Measurements from ENCODE around the gene DDC. TPM values are rescaled to one million over a fixed set of nuclear protein-coding genes. Genes with fewer than 3 reads are reported as not detected.

The DDC gene
- total RNA-seq, 1 experiment from 2014 or later: 9.1 TPM

- no peak for DNase-seq (ENCODE audit: low spot score)
These were observed 73.3 kb downstream of the DDC start for GRCh38 chr7:50491943-50492342.

GRCh38 chr7:50491209-50491608 is 74.0 kb downstream of the DDC start:
- no peak for DNase-seq (ENCODE audit: low spot score)

GRCh38 chr7:50488379-50488778 is 76.8 kb downstream of the DDC start:
- no peak for DNase-seq (ENCODE audit: low spot score)

DNA sequence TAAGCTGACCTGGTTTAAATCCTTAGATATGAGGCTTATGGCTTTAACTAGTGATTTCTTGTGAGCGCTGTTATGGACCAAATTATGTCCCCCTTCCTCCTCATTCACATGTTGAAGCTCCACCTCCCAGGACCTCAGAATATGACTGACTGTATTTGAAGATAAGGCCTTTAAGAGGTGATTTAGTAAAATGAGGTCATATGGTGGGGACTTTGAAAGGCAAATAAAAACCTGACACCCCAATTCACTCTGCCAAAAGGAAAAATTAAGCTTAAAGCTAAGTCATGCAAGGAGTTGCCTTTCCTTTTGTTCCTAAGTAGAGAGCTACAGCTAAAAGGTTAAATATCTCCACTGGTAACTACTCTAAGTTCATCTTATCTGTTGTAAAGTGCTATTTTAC is 78.7 kb downstream of the DDC start:
- DNase-seq (ENCODE audit: low spot score): no peak

GRCh38 chr7:50481867-50482266 is 83.3 kb downstream of the DDC start:
- peak; percentile 6 for DNase-seq (ENCODE audit: low spot score)

- DNase-seq (ENCODE audit: low spot score): no peak
These were observed 84.4 kb downstream of the DDC start for GRCh38 chr7:50480797-50481196.

- DNase-seq (ENCODE audit: low spot score): no peak
These were observed 85.3 kb downstream of the DDC start for GRCh38 chr7:50479743-50480517.

GRCh38 chr7:50477640-50478039 is 87.6 kb downstream of the DDC start:
- DNase-seq (ENCODE audit: low spot score): no peak

- no peak for DNase-seq (ENCODE audit: low spot score)
These were observed 88.1 kb downstream of the DDC start for GRCh38 chr7:50476953-50477625.

- no peak for DNase-seq (ENCODE audit: low spot score)
These were observed 89.9 kb downstream of the DDC start for GRCh38 chr7:50475340-50475739.

DNA sequence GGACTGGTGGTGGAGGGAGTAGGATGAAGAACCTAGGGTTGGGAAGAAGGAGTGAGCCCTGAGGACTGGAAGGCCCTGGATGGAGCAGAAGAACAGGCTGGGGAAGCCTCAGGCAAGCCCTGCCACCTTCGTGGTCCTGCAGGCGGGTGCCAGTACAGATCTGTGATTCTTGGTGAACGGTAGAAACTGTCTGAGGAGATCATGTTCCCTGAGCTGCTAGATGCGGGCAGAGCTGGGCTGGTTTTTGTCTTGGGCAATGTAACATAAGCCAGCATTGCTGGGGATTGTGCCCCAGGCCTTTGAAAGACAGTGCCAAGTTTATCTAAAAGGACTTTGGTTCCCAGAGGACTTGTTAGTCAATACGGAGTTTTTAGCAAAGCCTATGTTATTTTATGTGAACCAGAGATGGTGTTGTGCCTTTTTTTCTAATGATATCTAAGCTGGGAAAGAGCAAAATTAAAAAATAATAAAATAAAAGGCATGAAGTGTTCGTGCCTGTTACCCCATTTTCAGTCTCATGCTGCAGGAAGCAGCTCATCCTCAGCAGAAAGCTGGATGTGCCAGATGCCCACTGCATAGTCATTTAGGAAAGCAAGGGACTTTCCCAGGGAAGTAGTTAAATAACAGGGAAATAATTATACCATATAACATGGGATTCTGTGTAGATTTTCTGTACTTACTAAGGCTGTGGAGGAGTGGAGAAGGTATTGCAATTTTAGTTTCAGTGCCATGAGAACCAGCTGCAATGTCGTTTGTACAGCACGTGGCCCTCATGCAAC is 90.6 kb downstream of the DDC start:
- no peak for DNase-seq (ENCODE audit: low spot score)

DNA sequence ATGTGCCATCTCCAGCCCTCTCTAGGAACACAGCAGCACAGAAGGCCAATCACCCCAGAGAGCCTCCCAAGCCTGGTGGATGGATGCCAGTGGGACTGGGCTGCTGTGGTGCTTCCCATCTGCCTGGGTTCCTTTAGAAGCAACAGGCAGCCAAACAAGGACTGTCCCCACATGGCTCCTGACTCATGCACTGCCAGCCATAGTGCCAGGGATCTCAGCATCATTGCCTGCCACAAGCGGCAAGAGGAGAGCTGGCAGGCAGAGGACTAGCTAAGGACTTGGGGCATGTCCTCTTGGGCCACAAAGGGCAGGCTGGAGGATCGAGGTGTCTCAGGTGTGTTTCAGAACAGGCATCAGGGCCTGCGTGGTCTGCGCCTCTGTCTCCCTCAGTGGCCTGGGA is 91.7 kb downstream of the DDC start:
- DNase-seq (ENCODE audit: low spot score): no peak

- no peak for DNase-seq (ENCODE audit: low spot score)
These were observed 92.8 kb downstream of the DDC start for GRCh38 chr7:50472427-50472826.

GRCh38 chr7:50471970-50472369 is 93.2 kb downstream of the DDC start:
- no peak for DNase-seq (ENCODE audit: low spot score)

GRCh38 chr7:50470250-50471163 is 94.7 kb downstream of the DDC start:
- no peak for DNase-seq (ENCODE audit: low spot score)

DNA sequence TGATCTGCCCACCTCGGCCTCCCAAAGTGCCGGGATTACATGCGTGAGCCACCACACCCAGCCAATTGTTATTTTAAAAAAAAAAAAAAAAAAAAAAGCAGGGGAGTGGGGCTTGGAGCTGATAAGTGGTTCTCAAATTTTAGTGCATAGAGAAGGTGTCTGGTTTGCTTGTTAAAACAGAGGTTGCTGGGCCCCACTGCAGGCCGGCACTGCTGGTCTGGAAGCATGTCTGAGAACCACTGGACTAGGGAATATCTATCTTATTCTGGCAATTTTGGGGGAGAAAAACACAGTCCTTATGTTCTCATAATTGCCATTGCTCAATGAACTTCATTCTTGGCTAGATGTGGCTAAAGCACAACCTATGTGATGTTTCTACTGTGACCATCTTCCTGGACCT is 96.0 kb downstream of the DDC start:
- DNase-seq (ENCODE audit: low spot score): no peak

GRCh38 chr7:50467817-50468610 is 97.2 kb downstream of the DDC start:
- peak; percentile 87 for DNase-seq (ENCODE audit: low spot score)

- DNase-seq (ENCODE audit: low spot score): no peak
These were observed 98.2 kb downstream of the DDC start for GRCh38 chr7:50466815-50467585.

DNA sequence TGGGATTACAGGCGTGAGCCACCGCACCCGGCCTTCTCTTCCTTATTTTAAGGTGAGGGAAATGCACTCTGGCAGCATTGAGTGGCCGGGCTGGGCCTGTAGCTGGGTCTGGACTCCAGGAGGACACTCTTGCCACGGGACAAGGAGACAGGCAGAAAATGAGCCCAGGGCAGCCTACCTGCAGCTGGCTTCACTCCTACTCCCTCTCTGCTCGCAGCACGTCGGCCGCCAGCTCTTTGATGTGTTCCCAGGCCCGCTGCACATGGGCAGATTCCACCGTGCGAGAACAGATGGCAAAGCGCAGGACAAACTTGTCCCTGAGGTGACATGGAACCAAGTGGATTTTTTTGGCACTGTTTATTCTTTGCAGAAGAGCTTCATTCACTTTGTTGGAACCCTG is 102.2 kb downstream of the DDC start:
- no peak for DNase-seq (ENCODE audit: low spot score)

- no peak for DNase-seq (ENCODE audit: low spot score)
These were observed 102.8 kb downstream of the DDC start for GRCh38 chr7:50462361-50462760.
